PFSK-1 (cell line): Measurements from ENCODE around the gene METTL24.

Source experiments
- POLR2AphosphoS5 ChIP-seq: IDR thresholded peaks from 2 replicates; pipeline ENCODE4 v1.6.1; 2012; ENCODE audit warnings: low read depth, mild to moderate bottlenecking, control low read depth, low read length, moderate library complexity
- REST ChIP-seq, 2 experiments: IDR thresholded peaks; 2 replicates each; pipeline versions ENCODE4 v1.6.1 to v1.8.0; 2011 to 2012; ENCODE audit warnings: low read depth in 2 of 2, low read length in 2 of 2, control low read depth in 1 of 2, inconsistent platforms in 1 of 2, mild to moderate bottlenecking in 1 of 2, moderate library complexity in 1 of 2; ENCODE audit not compliant: insufficient read depth in 1 of 2
- SIN3A ChIP-seq: IDR thresholded peaks from 2 replicates; pipeline ENCODE4 v1.6.1; 2012; ENCODE audit warnings: mild to moderate bottlenecking, low read length, moderate library complexity, borderline replicate concordance; ENCODE audit not compliant: insufficient read depth
- TAF1 ChIP-seq: IDR thresholded peaks from 2 replicates; pipeline ENCODE4 v1.6.1; 2012; ENCODE audit warnings: low read length, control low read depth, borderline replicate concordance; ENCODE audit not compliant: insufficient read depth

GRCh38 chr6:110404607-110405006, 46.5 kb upstream of the METTL24 start:
- TF ChIP-seq TAF1 (no peak), REST (IDR thresholded peaks at IDR 0.05; ENCODE audit: insufficient read depth in 1 of 2, low read depth in 2 of 2, low read length in 2 of 2) (no peak), POLR2AphosphoS5 (no peak), SIN3A (no peak)
